Keratinocyte (primary cell): ENCODE measurements around the gene SLC8A3. TPM values are rescaled to one million over a fixed set of nuclear protein-coding genes. Genes with fewer than 3 reads are reported as not detected.

Experiments
- DNase-seq: peaks from one replicate; pipeline ENCODE4 v3.0.0-alpha.2; 2011; ENCODE audit warnings: low read depth, missing footprints, low spot score
- FAIRE-seq: peaks from 2 replicates; lab custom pipeline; 2011; peaks lifted over from hg19 to GRCh38; lab: Jason Lieb, UNC
- H2AFZ ChIP-seq: 2 replicates; pipeline ENCODE4 v1.6.0; 2012; ENCODE audit warnings: low read length, control low read depth, inconsistent platforms; ENCODE audit not compliant: control insufficient read depth
- H3K27ac ChIP-seq: 2 replicates; pipeline ENCODE4 v1.5.1; 2011; ENCODE audit warnings: low read length; ENCODE audit not compliant: control insufficient read depth, insufficient read depth
- H3K27me3 ChIP-seq: 3 replicates; pipeline ENCODE4 v1.6.0; 2011; ENCODE audit warnings: low read length; ENCODE audit not compliant: control insufficient read depth, insufficient read depth; ENCODE audit errors: extremely low read depth
- H3K36me3 ChIP-seq, 2 experiments: 2 replicates in 1 of 2; 3 replicates in 1 of 2; pipeline ENCODE4 v1.5.1; 2011; ENCODE audit warnings: low read length in 2 of 2, mild to moderate bottlenecking in 1 of 2; ENCODE audit not compliant: control insufficient read depth in 2 of 2, insufficient read depth in 2 of 2; ENCODE audit errors: extremely low read depth in 1 of 2
- H3K4me1 ChIP-seq: 3 replicates; pipeline ENCODE4 v1.5.1; 2011; ENCODE audit warnings: low read length; ENCODE audit not compliant: control insufficient read depth, insufficient read depth; ENCODE audit errors: extremely low read depth
- H3K4me2 ChIP-seq: 3 replicates; pipeline ENCODE4 v1.6.0; 2011; ENCODE audit warnings: low read depth, low read length; ENCODE audit not compliant: control insufficient read depth, insufficient read depth; ENCODE audit errors: extremely low read depth
- H3K4me3 ChIP-seq, 3 experiments: fragments of 200-600 bp in 1 of 3; sonication (generic) in 1 of 3; 2 replicates in 2 of 3; 3 replicates in 1 of 3; pipeline ENCODE4 v1.5.1; 2011 to 2016; ENCODE audit warnings: low read length in 3 of 3, mild to moderate bottlenecking in 3 of 3, control low read depth in 2 of 3, inconsistent platforms in 1 of 3, low read depth in 1 of 3, mixed read lengths in 1 of 3, mixed run types in 1 of 3, moderate library complexity in 1 of 3; ENCODE audit not compliant: control insufficient read depth in 2 of 3, insufficient read depth in 2 of 3; ENCODE audit errors: extremely low read depth in 1 of 3
- H3K79me2 ChIP-seq: 2 replicates; pipeline ENCODE4 v1.6.0; 2012; ENCODE audit warnings: low read length; ENCODE audit not compliant: control insufficient read depth, insufficient read depth
- H3K9ac ChIP-seq: 3 replicates; pipeline ENCODE4 v1.6.0; 2011; ENCODE audit warnings: low read length; ENCODE audit not compliant: control insufficient read depth, insufficient read depth; ENCODE audit errors: extremely low read depth
- H3K9me1 ChIP-seq: 3 replicates; pipeline ENCODE4 v1.6.0; 2011; ENCODE audit warnings: low read length; ENCODE audit not compliant: control insufficient read depth, insufficient read depth; ENCODE audit errors: extremely low read depth
- H3K9me3 ChIP-seq: 2 replicates; pipeline ENCODE4 v1.5.1; 2012; ENCODE audit warnings: low read depth, low read length; ENCODE audit not compliant: control insufficient read depth
- H4K20me1 ChIP-seq: 3 replicates; pipeline ENCODE4 v1.6.0; 2011; ENCODE audit warnings: low read length; ENCODE audit not compliant: control insufficient read depth, insufficient read depth; ENCODE audit errors: extremely low read depth
- CTCF ChIP-seq, 3 experiments: IDR thresholded peaks in 1 of 3; conservative IDR thresholded peaks in 1 of 3; optimal IDR thresholded peaks in 1 of 3; 2 replicates in 2 of 3; 3 replicates in 1 of 3; pipeline versions ENCODE3 to v1.5.1; 2011; ENCODE audit warnings: low read length in 3 of 3, mild to moderate bottlenecking in 3 of 3, moderate library complexity in 2 of 3, control low read depth in 1 of 3, inconsistent platforms in 1 of 3; ENCODE audit not compliant: insufficient read depth in 2 of 3; ENCODE audit errors: extremely low read depth in 1 of 3
- EZH2 ChIP-seq: IDR thresholded peaks from one replicate; pipeline ENCODE4 v1.6.1; 2012; ENCODE audit warnings: inconsistent platforms, mild to moderate bottlenecking, low read length, moderate library complexity
- dilution Hi-C: fragments of 300-500 bp; cut with MboI; formaldehyde crosslinking; loops from one replicate; pipeline ENCODE4 v1.7.0; 2020; ENCODE audit warnings: low sequenced_read_pairs; ENCODE audit not compliant: extremely low pct_ligation_motif_present
- polyA plus RNA-seq, 5 experiments: library from polyadenylated mRNA; depleted of rRNA in 3 of 5; stranded (reverse) in 3 of 5; stranded (forward) in 1 of 5; unstranded in 1 of 5; fragments of >200 nt; gene quantifications; 1 replicate in 1 of 5; 2 replicates in 3 of 5; 3 replicates in 1 of 5; pipeline versions ENCODE4 v1.2.1 to v1.2.3, GENCODE V29; 2011 to 2012; ENCODE audit warnings: missing spikeins in 2 of 5, low read depth in 1 of 5, low replicate concordance in 1 of 5

The SLC8A3 gene
- polyA plus RNA-seq, 1 donor (not counting 4 experiments of a cell fraction or from before 2014, with no cell fraction given): not detected

- dilution Hi-C loops: no loop called here
- H3K4me3 ChIP-seq: no peak overlapping the region
- H3K9me3 ChIP-seq: no peaks in the 10 kb centered on the region
- FAIRE-seq (no peak), DNase-seq (no peak)
- H3K9ac ChIP-seq: peak overlapping the region; percentile 17
- TF ChIP-seq CTCF (optimal IDR thresholded peaks at IDR 0.05 in 1 of 3, IDR thresholded peaks at IDR 0.05 in 1 of 3, conservative IDR thresholded peaks at IDR 0.05 in 1 of 3; ENCODE audit: extremely low read depth in 1 of 3, insufficient read depth in 2 of 3, low read length in 3 of 3) (no peak), EZH2 (no peak)
- no peaks in the 10 kb centered on the region for H3K79me2 ChIP-seq
- H3K27ac ChIP-seq: peak overlapping the region; percentile 59
- H3K27me3 ChIP-seq: no peaks in the 10 kb centered on the region
- H2AFZ ChIP-seq: peak overlapping the region; percentile 20
- H3K36me3 ChIP-seq: no peaks in the 10 kb centered on the region
- H3K9me1 ChIP-seq: no peaks in the 10 kb centered on the region
- peak overlapping the region; percentile 15 for H3K4me2 ChIP-seq
- H4K20me1 ChIP-seq: no peaks in the 10 kb centered on the region
- H3K4me1 ChIP-seq: peaks cover 26% of the 10 kb centered on the region
These were observed 178.8 kb downstream of the SLC8A3 start for GRCh38 chr14:70009961-70010360.

GRCh38 chr14:70008284-70009262 lies 180.2 kb downstream of the SLC8A3 start:
- H4K20me1 ChIP-seq: no peaks in the 10 kb centered on the region
- dilution Hi-C loops: no loop called here
- H3K9me1 ChIP-seq: no peaks in the 10 kb centered on the region
- no peaks in the 10 kb centered on the region for H3K9me3 ChIP-seq
- no peaks in the 10 kb centered on the region for H3K27me3 ChIP-seq
- no peak overlapping the region for H2AFZ ChIP-seq
- no peak for TF ChIP-seq EZH2
- H3K79me2 ChIP-seq: no peaks in the 10 kb centered on the region
- no peak overlapping the region for H3K4me3 ChIP-seq
- H3K27ac ChIP-seq: peak overlapping the region; percentile 21
- H3K4me1 ChIP-seq: peaks cover 26% of the 10 kb centered on the region
- DNase-seq (no peak), FAIRE-seq (no peak)
- no peak overlapping the region for H3K9ac ChIP-seq
- H3K36me3 ChIP-seq: no peaks in the 10 kb centered on the region
- no peak overlapping the region for H3K4me2 ChIP-seq
